Loucy (cell line): ENCODE data around the gene TRHDE.

Experiments used
- H2AFZ ChIP-seq: fragments of 200-600 bp; sonication (generic); 2 replicates; pipeline ENCODE4 v1.6.0; 2016; ENCODE audit warnings: antibody characterized with exemption, mild to moderate bottlenecking, low read length, moderate library complexity
- H3F3A ChIP-seq: fragments of 200-600 bp; 2 replicates; pipeline ENCODE4 v1.6.0; 2016; ENCODE audit warnings: antibody characterized with exemption, low read depth, mild to moderate bottlenecking
- H3K27me3 ChIP-seq: fragments of 200-600 bp; sonication (generic); 2 replicates; pipeline ENCODE4 v1.6.1; 2014; ENCODE audit warnings: low read length, mild to moderate bottlenecking; ENCODE audit not compliant: insufficient read depth, poor library complexity, severe bottlenecking
- H3K36me3 ChIP-seq: fragments of 200-600 bp; sonication (generic); 2 replicates; pipeline ENCODE4 v1.6.1; 2016; ENCODE audit warnings: low read length; ENCODE audit not compliant: insufficient read depth
- H3K4me1 ChIP-seq: fragments of 200-600 bp; sonication (generic); 2 replicates; pipeline ENCODE4 v1.5.1; 2014; ENCODE audit warnings: low read length, mild to moderate bottlenecking; ENCODE audit not compliant: insufficient read depth, poor library complexity, severe bottlenecking
- H3K4me2 ChIP-seq: fragments of 200-600 bp; sonication (generic); 2 replicates; pipeline ENCODE4 v1.6.0; 2014; ENCODE audit warnings: antibody characterized with exemption, low read length, low read depth, mild to moderate bottlenecking; ENCODE audit not compliant: poor library complexity, severe bottlenecking
- H3K4me3 ChIP-seq: fragments of 200-600 bp; sonication (generic); 2 replicates; pipeline ENCODE4 v1.5.1; 2014; ENCODE audit warnings: low read length, mild to moderate bottlenecking, mixed read lengths; ENCODE audit not compliant: poor library complexity, severe bottlenecking
- H3K79me2 ChIP-seq: fragments of 200-600 bp; sonication (generic); 2 replicates; pipeline ENCODE4 v1.6.1; 2014; ENCODE audit warnings: low read length; ENCODE audit not compliant: insufficient read depth
- H3K9ac ChIP-seq: fragments of 200-600 bp; sonication (generic); 2 replicates; pipeline ENCODE4 v1.6.0; 2014; ENCODE audit warnings: mild to moderate bottlenecking, low read depth, low read length, moderate library complexity; ENCODE audit not compliant: poor library complexity, severe bottlenecking
- H3K9me2 ChIP-seq: fragments of 200-600 bp; sonication (generic); replicated peaks from 2 replicates; pipeline ENCODE4 v1.6.1; 2016; ENCODE audit warnings: low read depth, low read length, mixed read lengths
- H3K9me3 ChIP-seq: fragments of 200-600 bp; sonication (generic); 2 replicates; pipeline ENCODE4 v1.6.1; 2014; ENCODE audit warnings: mild to moderate bottlenecking, antibody characterized with exemption, low read length, low read depth; ENCODE audit not compliant: insufficient read depth
- H4K20me1 ChIP-seq: fragments of 200-600 bp; sonication (generic); 2 replicates; pipeline ENCODE4 v1.6.0; 2014; ENCODE audit warnings: antibody characterized with exemption, low read length, mild to moderate bottlenecking; ENCODE audit not compliant: insufficient read depth, poor library complexity, severe bottlenecking
- CTCF ChIP-seq: fragments of 200-600 bp; sonication (generic); conservative IDR thresholded peaks from 2 replicates; pipeline ENCODE4 v1.5.1; 2014; ENCODE audit warnings: mild to moderate bottlenecking, antibody characterized with exemption, low read length
- EZH2phosphoT487 ChIP-seq: fragments of 200-600 bp; IDR thresholded peaks from 2 replicates; pipeline ENCODE4 v1.6.1; 2018; ENCODE audit warnings: antibody characterized with exemption, mild to moderate bottlenecking, moderate library complexity, borderline replicate concordance

Gene TRHDE

GRCh38 chr12:72472350-72472749 is 200.2 kb downstream of the TRHDE start:
- H3K9me2 ChIP-seq: no peaks in the 10 kb centered on the region
- H3K9me3 ChIP-seq: no peaks in the 10 kb centered on the region
- H4K20me1 ChIP-seq: no peaks in the 10 kb centered on the region
- H3F3A ChIP-seq: no peaks in the 10 kb centered on the region
- H3K4me2 ChIP-seq: no peak overlapping the region
- H2AFZ ChIP-seq: no peak overlapping the region
- no peaks in the 10 kb centered on the region for H3K4me1 ChIP-seq
- H3K9ac ChIP-seq: no peak overlapping the region
- H3K4me3 ChIP-seq: no peak overlapping the region
- no peaks in the 10 kb centered on the region for H3K79me2 ChIP-seq
- H3K27me3 ChIP-seq: no peaks in the 10 kb centered on the region
- H3K36me3 ChIP-seq: no peaks in the 10 kb centered on the region
- TF ChIP-seq EZH2phosphoT487 (no peak), CTCF (peak; percentile 60)

GRCh38 chr12:72476301-72476700 is 204.1 kb downstream of the TRHDE start:
- H3K9me2 ChIP-seq: no peaks in the 10 kb centered on the region
- H3K4me2 ChIP-seq: no peak overlapping the region
- TF ChIP-seq EZH2phosphoT487 (no peak), CTCF (no peak)
- no peaks in the 10 kb centered on the region for H3K9me3 ChIP-seq
- no peak overlapping the region for H2AFZ ChIP-seq
- H3F3A ChIP-seq: no peaks in the 10 kb centered on the region
- no peaks in the 10 kb centered on the region for H3K36me3 ChIP-seq
- no peaks in the 10 kb centered on the region for H3K79me2 ChIP-seq
- H4K20me1 ChIP-seq: no peaks in the 10 kb centered on the region
- H3K27me3 ChIP-seq: no peaks in the 10 kb centered on the region
- H3K4me3 ChIP-seq: no peak overlapping the region
- H3K4me1 ChIP-seq: no peaks in the 10 kb centered on the region
- no peak overlapping the region for H3K9ac ChIP-seq

- Histone ChIP-seq H3K9me3 (no peaks in the 10 kb centered on the region), H3K27me3 (no peaks in the 10 kb centered on the region), H3K4me2 (no peak overlapping the region), H3K4me1 (no peaks in the 10 kb centered on the region), H3K79me2 (no peaks in the 10 kb centered on the region), H3K9me2 (no peaks in the 10 kb centered on the region), H4K20me1 (no peaks in the 10 kb centered on the region), H3F3A (no peaks in the 10 kb centered on the region), H3K9ac (no peak overlapping the region), H2AFZ (no peak overlapping the region), H3K4me3 (no peak overlapping the region), H3K36me3 (no peaks in the 10 kb centered on the region)
- TF ChIP-seq EZH2phosphoT487 (no peak), CTCF (no peak)
Observed at GRCh38 chr12:72485017-72485701, 213.0 kb downstream of the TRHDE start.
